ENCODE measurements around the gene PPP4R4. TPM values are rescaled to one million over a fixed set of nuclear protein-coding genes. Genes with fewer than 3 reads are reported as not detected.

The PPP4R4 gene
- total and polyA plus RNA-seq, 2 of the 4 experiments (the other 2 are of a cell fraction): 0.17 to 0.36 TPM

- no peak overlapping the region for H2AK5ac ChIP-seq (ENCODE audit: low read depth, low read length)
- H3K27ac ChIP-seq (ENCODE audit: insufficient read depth, low read length): no peak overlapping the region
- dilution Hi-C loops (cut with HindIII; ENCODE audit: low sequenced_read_pairs, unreplicated experiment): no loop called here
- WGBS, 2 experiments (ENCODE audit: extremely low coverage in 2 of 2, insufficient read length in 1 of 2): no CpG with 5 or more reads among the region's 1 CpG
- DNase-seq (no peak), ATAC-seq (ENCODE audit: low read depth) (no peak)
- in situ Hi-C loops (cut with MboI; ENCODE audit: low sequenced_read_pairs): no loop called here
- H2BK120ac ChIP-seq (ENCODE audit: low read depth, low read length): no peak overlapping the region
- H3K14ac ChIP-seq (replicated peaks; ENCODE audit: low read depth, low read length): no peak overlapping the region
- no peak overlapping the region for H3K4me3 ChIP-seq (ENCODE audit: insufficient read depth, low read depth, low read length)
- BruUV-seq (replicated peaks): no TSS peak
- H2AFZ ChIP-seq (replicated peaks; ENCODE audit: low read length, poor library complexity): no peak overlapping the region
- CTCF ChIA-PET: interaction anchor here (1.0 kb wide), 1 partner anchor 13 kb away, joined by 3 read pairs; no protein-coding TSS in a partner anchor
- no peak overlapping the region for H4K5ac ChIP-seq (ENCODE audit: low read depth, low read length)
- H3K79me1 ChIP-seq (ENCODE audit: low read depth in 1 of 2, low read length in 2 of 2): no peaks in the 10 kb centered on the region
- TF ChIP-seq MAFK (IDR thresholded peaks at IDR 0.05; ENCODE audit: low read depth, low read length) (peak; percentile 95), RCOR1 (IDR thresholded peaks at IDR 0.05; ENCODE audit: insufficient replicate concordance, low read length) (no peak)
- no peak overlapping the region for H2BK15ac ChIP-seq (ENCODE audit: low read depth, low read length)
- H4K91ac ChIP-seq (ENCODE audit: insufficient read depth, low read depth, low read length): no peak overlapping the region
- H3K36me3 ChIP-seq (ENCODE audit: control insufficient read depth, insufficient read depth, low read length): no peaks in the 10 kb centered on the region
- H3K23ac ChIP-seq (ENCODE audit: low read depth, low read length): no peak overlapping the region
- intact Hi-C loops (cut with micrococcal nuclease): no loop called here
- H3K4me2 ChIP-seq (ENCODE audit: low read depth, low read length): no peak overlapping the region
- no peak overlapping the region for H2BK20ac ChIP-seq (ENCODE audit: low read depth, low read length)
- POLR2A ChIA-PET (ENCODE audit: unreplicated experiment): no interaction called here
- no peak overlapping the region for H3K18ac ChIP-seq (ENCODE audit: low read depth, low read length)
- no peaks in the 10 kb centered on the region for H3K4me1 ChIP-seq (ENCODE audit: control insufficient read depth, insufficient read depth, low read length)
- no peak overlapping the region for H3K4ac ChIP-seq (ENCODE audit: low read depth, low read length)
- H2BK5ac ChIP-seq (ENCODE audit: low read depth, low read length, poor library complexity, severe bottlenecking): no peak overlapping the region
- H4K8ac ChIP-seq (ENCODE audit: low read depth in 2 of 2, low read length in 2 of 2): no peak overlapping the region
- H2AK9ac ChIP-seq (replicated peaks; ENCODE audit: low read depth, low read length, poor library complexity): no peak overlapping the region
- no peak overlapping the region for H3K56ac ChIP-seq (ENCODE audit: extremely low read depth, insufficient read depth, low read length)
- no peaks in the 10 kb centered on the region for H3K27me3 ChIP-seq (ENCODE audit: control insufficient read depth, insufficient read depth, low read length)
- no peaks in the 10 kb centered on the region for H4K20me1 ChIP-seq (ENCODE audit: insufficient read depth, low read length)
- H3K9ac ChIP-seq (ENCODE audit: low read depth, low read length): no peak overlapping the region
- no peaks in the 10 kb centered on the region for H3K9me1 ChIP-seq (ENCODE audit: insufficient read depth, low read length)
- H3K9me3 ChIP-seq (ENCODE audit: control insufficient read depth, insufficient read depth, low read length): no peaks in the 10 kb centered on the region
These were observed 18.4 kb downstream of the PPP4R4 start for GRCh38 chr14:94192536-94192935.

Measured in IMR-90 (cell line).